Measurements from ENCODE around the gene ARSB. TPM values are rescaled to one million over a fixed set of nuclear protein-coding genes. Genes with fewer than 3 reads are reported as not detected.
A peak's percentile ranks its signal among the peaks of the same experiment; 100 is the strongest.

Gene ARSB
- total RNA-seq (9.8 and 10.2 TPM in 2 replicates), polyA plus RNA-seq (4.6 and 5.1 TPM in 2 replicates), polyA minus RNA-seq (9.9 and 10.2 TPM in 2 replicates)
- 7.5 TPM for total RNA-seq (2013)

- H4K20me1 ChIP-seq (ENCODE audit: control insufficient read depth, insufficient read depth, low read length, poor library complexity, severe bottlenecking), result no peaks in the 10 kb centered on the region
- peaks cover 18 to 24% of the 10 kb centered on the region in 2 donors for H3K4me1 ChIP-seq (ENCODE audit: control insufficient read depth in 2 of 2, insufficient read depth in 2 of 2, low read length in 2 of 2)
- peak within 1 kb of the TSS; percentile 96 for H2AFZ ChIP-seq (ENCODE audit: insufficient read depth, low read depth, low read length, poor library complexity, severe bottlenecking)
- peak within 1 kb of the TSS; percentile 98 for H3K27ac Mint-ChIP-seq
- ATAC-seq (ENCODE audit: low read depth) (peak; percentile 66), DNase-seq (peak; percentile 88)
- peak within 1 kb of the TSS; percentile 79 for H3K4me2 ChIP-seq (replicated peaks; ENCODE audit: low read depth, low read length, poor library complexity, severe bottlenecking)
- peak within 1 kb of the TSS; percentile 44 to 85 (median 84) for H3K4me3 ChIP-seq (ENCODE audit: control extremely low read depth in 1 of 5, extremely low read depth in 1 of 5, insufficient read depth in 1 of 5, low read depth in 2 of 5, low read length in 4 of 5)
- under 1% methylated on average over 54 of the region's 57 CpGs for WGBS (ENCODE audit: insufficient coverage)
- ChIA-PET CTCF (interaction anchor here (0.7 to 4.6 kb wide), 14 partner anchors 10 to 665 kb away, joined by 3 to 41 read pairs (median 4); partner anchors contain the start of gene SCAMP1), POLR2A (interaction anchor here (0.5 to 1.4 kb wide), 6 partner anchors 251 to 1493 kb away, joined by 3 to 5 read pairs (median 4); partner anchors contain the start of genes AP3B1, JMY, SCAMP1 and WDR41)
- H3K4me3 Mint-ChIP-seq, result peak within 1 kb of the TSS; percentile 89
- H3K27ac ChIP-seq (ENCODE audit: low read length in 2 of 2), result peak within 1 kb of the TSS; percentile 67 to 89
- H3K4me1 Mint-ChIP-seq, result peaks cover 38% of the 10 kb centered on the region
- TF ChIP-seq, protein P1, sequence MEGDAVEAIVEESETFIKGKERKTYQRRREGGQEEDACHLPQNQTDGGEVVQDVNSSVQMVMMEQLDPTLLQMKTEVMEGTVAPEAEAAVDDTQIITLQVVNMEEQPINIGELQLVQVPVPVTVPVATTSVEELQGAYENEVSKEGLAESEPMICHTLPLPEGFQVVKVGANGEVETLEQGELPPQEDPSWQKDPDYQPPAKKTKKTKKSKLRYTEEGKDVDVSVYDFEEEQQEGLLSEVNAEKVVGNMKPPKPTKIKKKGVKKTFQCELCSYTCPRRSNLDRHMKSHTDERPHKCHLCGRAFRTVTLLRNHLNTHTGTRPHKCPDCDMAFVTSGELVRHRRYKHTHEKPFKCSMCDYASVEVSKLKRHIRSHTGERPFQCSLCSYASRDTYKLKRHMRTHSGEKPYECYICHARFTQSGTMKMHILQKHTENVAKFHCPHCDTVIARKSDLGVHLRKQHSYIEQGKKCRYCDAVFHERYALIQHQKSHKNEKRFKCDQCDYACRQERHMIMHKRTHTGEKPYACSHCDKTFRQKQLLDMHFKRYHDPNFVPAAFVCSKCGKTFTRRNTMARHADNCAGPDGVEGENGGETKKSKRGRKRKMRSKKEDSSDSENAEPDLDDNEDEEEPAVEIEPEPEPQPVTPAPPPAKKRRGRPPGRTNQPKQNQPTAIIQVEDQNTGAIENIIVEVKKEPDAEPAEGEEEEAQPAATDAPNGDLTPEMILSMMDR (IDR thresholded peaks at IDR 0.05), result no peak
- no peak for TF ChIP-seq EZH2 (IDR thresholded peaks at IDR 0.05; ENCODE audit: borderline replicate concordance, insufficient read depth, low read depth, low read length, poor library complexity, severe bottlenecking)
- peak within 1 kb of the TSS; percentile 78 for H3K9ac ChIP-seq (ENCODE audit: low read length)
- H3K9me3 Mint-ChIP-seq (ENCODE audit: insufficient read depth), result no peaks in the 10 kb centered on the region
- no peaks in the 10 kb centered on the region for H3K36me3 ChIP-seq (replicated peaks in 1 of 2; ENCODE audit: control extremely low read depth in 1 of 2, control insufficient read depth in 1 of 2, extremely low read depth in 1 of 2, insufficient read depth in 2 of 2, low read length in 1 of 2)
- no peaks in the 10 kb centered on the region for H3K9me3 ChIP-seq (ENCODE audit: control extremely low read depth in 1 of 3, control insufficient read depth in 2 of 3, insufficient read depth in 1 of 3, low read length in 2 of 3)
- H3K27me3 ChIP-seq (replicated peaks in 1 of 4; ENCODE audit: control extremely low read depth in 1 of 4, control insufficient read depth in 3 of 4, insufficient read depth in 4 of 4, low read length in 3 of 4), result no peaks in the 10 kb centered on the region
- intact Hi-C loops (cut with micrococcal nuclease), result loop anchor here (2.0 to 10.0 kb wide), 12 partner anchors 36 to 1950 kb away; partner anchors contain the start of genes AGGF1, HOMER1, JMY and MTX3
- H3K27me3 Mint-ChIP-seq, result no peaks in the 10 kb centered on the region
- H3K79me2 ChIP-seq (ENCODE audit: control insufficient read depth, insufficient read depth, low read length), result peaks cover 15% of the 10 kb centered on the region
Measured at GRCh38 chr5:78985116-78985724, at the start of gene ARSB. Gene ARSB (minus strand): TSS chr5:78985310. CDS start chr5:78985248, 62 bp downstream.

- H3K9me3 Mint-ChIP-seq (ENCODE audit: insufficient read depth), result no peaks in the 10 kb centered on the region
- TF ChIP-seq, protein P1 (IDR thresholded peaks at IDR 0.05), result no peak
- no peak for TF ChIP-seq EZH2 (IDR thresholded peaks at IDR 0.05; ENCODE audit: borderline replicate concordance, insufficient read depth, low read depth, low read length, poor library complexity, severe bottlenecking)
- Histone ChIP-seq H3K79me2 (ENCODE audit: control insufficient read depth, insufficient read depth, low read length) (no peaks in the 10 kb centered on the region), H3K9ac (ENCODE audit: low read length) (no peak overlapping the region), H3K36me3 (replicated peaks in 1 of 2; ENCODE audit: control extremely low read depth in 1 of 2, control insufficient read depth in 1 of 2, extremely low read depth in 1 of 2, insufficient read depth in 2 of 2, low read length in 1 of 2) (no peaks in the 10 kb centered on the region), H2AFZ (ENCODE audit: insufficient read depth, low read depth, low read length, poor library complexity, severe bottlenecking) (no peak overlapping the region), H3K4me2 (replicated peaks; ENCODE audit: low read depth, low read length, poor library complexity, severe bottlenecking) (no peak overlapping the region), H3K9me3 (ENCODE audit: control extremely low read depth in 1 of 3, control insufficient read depth in 2 of 3, insufficient read depth in 1 of 3, low read length in 2 of 3) (peaks cover 0 to 7% (median 3%) of the 10 kb centered on the region in 3 donors), H3K4me1 (ENCODE audit: control insufficient read depth in 2 of 2, insufficient read depth in 2 of 2, low read length in 2 of 2) (no peaks in the 10 kb centered on the region), H3K4me3 (ENCODE audit: control extremely low read depth in 1 of 5, extremely low read depth in 1 of 5, insufficient read depth in 1 of 5, low read depth in 2 of 5, low read length in 4 of 5) (no peak overlapping the region), H3K27me3 (replicated peaks in 1 of 4; ENCODE audit: control extremely low read depth in 1 of 4, control insufficient read depth in 3 of 4, insufficient read depth in 4 of 4, low read length in 3 of 4) (no peaks in the 10 kb centered on the region), H3K27ac (ENCODE audit: low read length in 2 of 2) (no peak overlapping the region), H4K20me1 (ENCODE audit: control insufficient read depth, insufficient read depth, low read length, poor library complexity, severe bottlenecking) (no peaks in the 10 kb centered on the region)
- no peak overlapping the region for H3K27ac Mint-ChIP-seq
- ATAC-seq (ENCODE audit: low read depth) (no peak), DNase-seq (no peak)
- WGBS (ENCODE audit: insufficient coverage), result 80% methylated on average over 2 of the region's 5 CpGs
- ChIA-PET CTCF (interaction anchor here (1.5 kb wide), 1 partner anchor 7 kb away, joined by 3 read pairs; no protein-coding TSS in a partner anchor), POLR2A (no interaction called here)
- H3K4me3 Mint-ChIP-seq, result no peak overlapping the region
- intact Hi-C loops (cut with micrococcal nuclease), result no loop called here
- H3K27me3 Mint-ChIP-seq, result peaks cover 7% of the 10 kb centered on the region
- no peaks in the 10 kb centered on the region for H3K4me1 Mint-ChIP-seq
Measured at GRCh38 chr5:79032782-79033181, 47.7 kb upstream of the ARSB start.
